CD4-positive, alpha-beta T cell treated with Interleukin-12 subunit alpha and Interleukin-12 subunit beta, for 1 hour (primary cell): Measurements from ENCODE around the gene SIT1.
A peak's percentile ranks its signal among the peaks of the same experiment; 100 is the strongest.
"Not testable (repeated sequence)": the region's sequence is repeated elsewhere in the genome, so short reads cannot be mapped to it uniquely, and the experiment has no call there.

ENCODE experiments used
- DNase-seq: peaks from one replicate; pipeline ENCODE4 v3.0.0-alpha.2; 2020

Gene SIT1

GRCh38 chr9:35635730-35636129 lies 15.0 kb downstream of the SIT1 start:
- DNase-seq, result no peak

DNA sequence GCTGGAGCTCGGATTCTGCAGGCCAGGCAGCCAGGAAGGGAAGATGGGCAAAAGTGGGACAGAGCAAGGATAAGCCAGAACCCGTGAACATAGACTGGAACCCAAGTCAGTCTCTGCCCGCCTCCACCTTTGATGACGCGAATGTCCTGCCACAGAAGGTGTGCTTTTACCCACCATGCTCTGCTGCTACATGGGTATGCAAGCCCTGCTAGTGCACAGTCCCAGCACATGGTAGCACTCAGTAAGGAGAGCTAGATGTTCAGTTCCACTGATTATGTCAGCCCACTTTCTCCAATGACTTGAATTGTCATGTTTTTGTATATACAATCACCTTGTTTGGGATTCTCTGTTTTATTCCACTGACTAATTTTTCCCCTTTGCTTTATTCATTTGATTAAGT lies 21.1 kb downstream of the SIT1 start:
- DNase-seq, result no peak

DNA sequence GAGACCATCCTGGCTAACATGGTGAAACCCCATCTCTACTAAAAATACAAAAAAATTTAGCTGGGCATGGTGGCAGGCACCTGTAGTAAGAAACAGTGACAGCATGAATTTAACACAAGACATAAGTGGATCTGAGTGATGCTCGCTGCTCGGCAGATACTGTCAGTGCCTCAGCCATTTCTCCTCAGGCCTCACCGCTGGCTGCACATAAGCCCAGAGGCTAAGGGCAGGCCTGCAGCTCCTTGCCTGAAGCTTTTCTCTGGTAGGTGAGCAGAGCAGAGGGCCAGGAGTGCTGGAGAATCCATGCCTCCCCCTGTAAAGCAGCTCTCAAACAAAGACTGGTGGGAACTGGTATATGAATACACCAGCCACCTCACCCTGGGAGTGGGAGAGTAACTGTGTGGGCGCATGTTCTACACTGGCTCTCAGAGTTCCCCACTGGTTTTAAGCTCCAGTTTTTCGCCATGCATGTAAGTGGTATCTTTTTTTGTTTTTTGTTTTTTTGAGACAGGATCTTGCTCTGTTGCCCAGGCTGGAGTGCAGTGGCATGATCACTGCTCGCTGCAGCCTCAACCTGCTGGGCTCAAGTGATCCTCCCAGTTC lies 22.2 kb downstream of the SIT1 start:
- DNase-seq, result no peak

DNA sequence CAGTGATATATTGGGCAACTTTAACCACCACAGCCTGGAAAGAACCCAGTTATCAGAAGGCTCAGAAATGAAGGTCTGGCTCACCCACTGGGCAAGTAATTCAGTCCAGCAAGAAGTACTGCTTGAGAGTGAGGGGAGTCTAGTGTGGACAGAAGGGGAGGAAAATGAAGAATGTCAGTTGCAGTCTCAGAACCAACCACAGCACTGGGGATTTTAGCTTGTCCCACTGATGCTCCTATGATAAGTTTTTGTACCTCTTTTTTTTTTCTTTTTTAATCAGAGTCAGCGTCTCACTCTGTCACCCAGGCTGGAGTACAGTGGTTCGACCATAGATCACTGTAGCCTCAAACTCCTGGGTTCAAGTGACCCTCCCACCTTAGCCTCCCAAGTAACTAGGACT lies 23.2 kb downstream of the SIT1 start:
- DNase-seq, result no peak

GRCh38 chr9:35619800-35620158 lies 31.0 kb downstream of the SIT1 start:
- no peak for DNase-seq

GRCh38 chr9:35618854-35619799 lies 31.6 kb downstream of the SIT1 start:
- peak; percentile 62 for DNase-seq

DNA sequence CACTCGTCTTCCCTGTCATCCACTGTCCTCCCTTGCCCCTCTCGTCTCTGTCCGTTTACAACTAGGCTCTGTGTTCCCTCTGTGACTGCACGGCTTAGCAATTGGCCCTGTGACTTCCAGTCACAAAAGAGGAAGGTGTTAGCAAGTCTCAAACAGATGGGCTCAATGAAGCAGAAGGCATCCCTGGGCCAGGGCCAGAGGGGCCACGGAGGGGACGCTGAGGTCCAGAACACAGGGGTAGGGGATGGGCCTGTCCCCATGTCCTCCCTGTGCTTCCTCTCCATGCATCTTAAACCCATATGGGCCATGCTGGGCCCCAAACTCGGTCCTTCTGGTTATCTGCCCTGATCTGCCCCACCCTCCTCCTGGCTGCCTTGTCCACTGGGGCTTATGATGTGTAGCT lies 32.4 kb downstream of the SIT1 start, which contains the start of gene CD72:
Gene CD72, minus strand, starts transcription at position 89 of the 403 bp plus-strand sequence. CDS start 110 bp downstream, outside the sequence.
- DNase-seq, result no peak

- DNase-seq, result no peak
Observed at GRCh38 chr9:35617548-35617947, 33.2 kb downstream of the SIT1 start.

DNA sequence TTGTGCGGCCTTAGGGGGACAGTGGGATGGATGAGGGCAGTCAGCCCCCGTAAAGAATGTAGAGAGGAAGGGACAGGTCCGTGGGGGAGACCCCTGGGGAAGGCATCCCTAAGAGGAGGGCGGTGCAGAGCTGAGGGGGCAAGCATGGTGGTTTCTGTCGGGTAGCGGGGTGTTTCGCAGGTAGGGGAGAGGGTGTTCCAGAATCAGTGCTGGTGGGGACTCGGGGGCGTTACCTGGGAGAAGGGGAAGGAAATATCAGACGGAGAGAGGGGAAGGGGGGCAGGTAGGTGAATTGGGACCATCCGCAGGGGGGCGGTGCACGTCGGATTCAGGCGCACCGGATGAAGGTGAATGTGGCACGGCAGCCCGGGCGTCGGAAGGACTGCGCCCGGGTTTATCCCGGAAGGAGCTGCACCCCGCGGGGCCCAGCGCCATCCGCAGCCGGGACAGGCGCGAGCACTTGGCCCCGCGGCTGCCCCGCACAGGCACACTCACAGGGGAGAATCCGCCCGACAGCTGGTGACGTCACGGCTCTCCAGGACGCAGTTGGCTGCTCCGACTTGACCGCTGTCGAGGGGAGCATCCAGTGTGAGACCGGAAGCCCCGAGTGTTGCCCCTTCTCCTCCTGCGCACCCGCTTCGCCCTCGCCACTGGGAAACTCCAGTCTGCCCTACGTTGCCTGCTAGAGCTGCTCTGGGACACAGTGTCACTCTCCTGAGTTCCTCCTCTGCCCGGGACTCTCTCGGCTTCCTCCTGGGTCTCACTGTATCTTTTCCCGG lies 33.9 kb downstream of the SIT1 start:
- DNase-seq, result peak; percentile 83

DNA sequence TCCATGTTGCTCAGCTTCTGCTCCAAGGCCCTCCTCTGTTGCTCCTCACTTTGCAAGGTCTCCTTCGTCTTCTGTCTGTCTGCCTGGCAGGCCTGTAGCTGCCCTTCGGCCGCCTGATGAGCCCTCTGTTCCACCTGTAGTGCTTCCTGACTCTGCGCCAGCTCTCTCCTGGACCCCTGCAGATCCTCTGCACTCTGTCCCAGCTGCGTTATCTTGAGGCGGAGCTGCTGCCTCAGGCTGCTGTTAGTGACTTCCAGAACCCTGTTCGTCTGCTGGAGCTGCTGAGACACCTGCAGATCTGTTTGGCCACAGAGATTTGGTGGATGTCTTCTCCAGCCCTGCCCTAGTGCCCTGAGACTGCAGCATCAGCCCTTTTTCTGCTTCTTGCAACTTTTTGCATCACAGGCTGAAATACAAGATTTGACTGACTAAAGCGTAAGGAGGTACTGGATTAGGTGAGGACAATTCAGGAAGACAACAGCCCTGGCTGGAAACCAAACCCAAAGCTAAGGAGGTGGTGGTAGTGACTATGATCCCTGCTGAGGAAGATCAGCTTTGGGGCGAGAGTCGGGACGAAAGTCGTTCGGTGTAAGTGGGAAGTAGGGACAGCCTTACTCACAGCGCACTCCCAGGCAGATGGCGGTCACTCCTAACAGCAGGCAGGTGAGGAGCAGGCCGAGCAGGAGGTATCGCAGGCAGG lies 34.6 kb downstream of the SIT1 start:
- no peak for DNase-seq

DNA sequence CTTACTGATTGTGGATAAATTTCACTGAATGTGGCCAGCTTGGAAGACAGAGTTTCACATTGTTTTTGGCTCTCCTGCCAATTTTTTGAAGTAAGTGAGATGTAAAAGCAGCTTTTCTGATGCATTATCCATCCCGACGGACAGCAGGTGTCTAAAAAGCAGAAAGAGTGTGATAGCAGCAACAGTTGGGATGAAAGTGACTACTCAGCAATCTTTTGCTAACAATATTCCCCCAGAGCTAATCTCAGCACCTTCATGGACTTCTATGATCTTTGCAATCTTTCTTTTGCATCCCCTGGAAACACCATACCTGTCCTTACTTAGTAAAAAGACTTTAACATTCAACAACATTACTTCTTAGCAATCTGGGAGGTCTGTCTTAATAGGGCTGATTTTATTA lies 37.9 kb downstream of the SIT1 start:
- DNase-seq, result no peak

- DNase-seq, result not testable (repeated sequence)
Observed at GRCh38 chr9:35612066-35612465, 38.7 kb downstream of the SIT1 start.

DNA sequence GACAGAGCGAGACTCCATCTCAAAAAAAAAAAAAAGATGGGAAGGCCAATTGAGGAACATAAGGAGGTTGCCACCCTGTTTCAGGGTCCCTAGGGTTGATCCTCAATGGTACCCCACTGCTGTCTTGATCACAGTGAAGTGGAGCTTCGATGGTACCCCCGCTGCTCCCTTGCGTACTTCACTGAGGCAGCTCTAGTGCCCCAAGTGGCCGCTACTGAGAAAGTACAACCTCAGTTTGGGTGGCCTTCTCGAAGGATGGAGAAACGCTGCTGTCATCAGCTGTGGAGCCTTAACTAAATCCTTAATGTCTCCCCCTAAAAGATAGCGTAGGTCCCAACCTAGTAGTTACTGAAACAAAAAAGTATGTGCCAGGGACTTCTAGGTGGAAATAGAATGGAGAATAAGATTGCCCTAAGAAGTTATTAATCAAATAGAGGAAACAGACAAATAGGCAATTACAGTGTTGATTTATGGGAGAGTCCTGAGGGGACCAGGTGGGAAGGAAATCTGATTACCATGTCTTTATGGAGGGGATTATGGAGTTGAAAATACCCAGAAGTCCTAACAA lies 39.4 kb downstream of the SIT1 start:
- peak; percentile 73 for DNase-seq

DNA sequence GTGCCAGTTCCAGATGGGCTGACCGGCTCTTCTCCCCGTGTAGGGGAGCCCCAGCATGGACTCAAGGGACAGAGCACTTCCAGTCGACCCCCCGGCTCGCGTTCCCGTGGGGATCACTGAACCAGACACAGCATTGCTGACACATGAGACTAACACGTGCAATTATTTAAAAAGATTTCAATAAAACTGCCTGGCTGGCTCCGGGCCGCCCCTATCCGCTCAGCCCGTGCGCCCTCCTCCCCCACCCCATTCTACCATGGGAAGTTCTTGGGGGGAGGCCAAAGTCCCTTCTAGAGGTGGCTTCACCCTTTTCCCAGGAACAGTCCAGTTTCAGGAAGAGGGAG lies 40.9 kb downstream of the SIT1 start:
- no peak for DNase-seq

- no peak for DNase-seq
Observed at GRCh38 chr9:35609001-35609819, 41.5 kb downstream of the SIT1 start.

- no peak for DNase-seq
Observed at GRCh38 chr9:35608221-35608620, 42.5 kb downstream of the SIT1 start.

- no peak for DNase-seq
Observed at GRCh38 chr9:35606726-35607125, 44.0 kb downstream of the SIT1 start.

DNA sequence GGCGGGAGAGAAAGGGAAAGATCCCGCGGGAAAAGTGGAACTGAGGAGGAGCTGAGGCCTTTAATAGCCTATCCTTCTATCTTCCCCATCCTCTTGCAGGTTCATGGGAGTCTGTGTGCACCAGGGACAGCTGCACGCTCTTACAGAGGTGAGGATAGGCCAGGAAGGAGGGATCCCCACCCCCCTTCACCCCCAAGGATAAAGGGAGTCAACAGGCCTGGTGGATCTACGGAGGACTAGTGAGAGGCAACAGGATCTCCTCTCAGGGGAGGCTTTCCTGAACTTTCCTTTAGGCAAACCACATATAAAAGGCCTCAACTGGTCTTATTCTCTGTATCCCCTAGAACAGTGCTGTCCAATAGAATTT lies 44.6 kb downstream of the SIT1 start:
- DNase-seq, result no peak

- DNase-seq, result peak; percentile 28
Observed at GRCh38 chr9:35605351-35606137, 45.2 kb downstream of the SIT1 start.

- peak; percentile 87 for DNase-seq
Observed at GRCh38 chr9:35604578-35605350, 46.0 kb downstream of the SIT1 start, which contains the start of gene TESK1. Gene TESK1 (plus strand): TSS chr9:35605262. CDS start chr9:35605620, 358 bp downstream.
